K562 (cell line): ENCODE data around the gene POLR2A. TPM values are rescaled to one million over a fixed set of nuclear protein-coding genes. Genes with fewer than 3 reads are reported as not detected.

Source experiments
- ARID1B ChIP-seq: fragments of 450-650 bp; IDR thresholded peaks from 2 replicates; pipeline ENCODE4 v1.6.1; 2016; ENCODE audit warnings: antibody characterized with exemption, mild to moderate bottlenecking, inconsistent platforms
- CREB1 ChIP-seq, 2 experiments: sonication (generic) in 1 of 2; formaldehyde crosslinking in 1 of 2; IDR thresholded peaks; 2 replicates each; pipeline versions ENCODE4 v1.6.1 to v1.8.0; 2012 to 2022; ENCODE audit warnings: inconsistent platforms in 1 of 2, mild to moderate bottlenecking in 1 of 2, missing genetic modification reagents in 1 of 2, moderate library complexity in 1 of 2
- CTBP1 ChIP-seq: fragments of 450-650 bp; IDR thresholded peaks from 2 replicates; pipeline ENCODE4 v1.6.1; 2016; ENCODE audit warnings: borderline replicate concordance
- CXXC5 ChIP-seq: fragments of 250-450 bp; sonication (Bioruptor Pico); IDR thresholded peaks from 2 replicates; pipeline ENCODE4 v1.8.0; 2022; ENCODE audit warnings: inconsistent platforms, mild to moderate bottlenecking, moderate library complexity
- DPF2 ChIP-seq: fragments of 450-650 bp; IDR thresholded peaks from 2 replicates; pipeline ENCODE4 v1.6.1; 2016
- EP300 ChIP-seq: IDR thresholded peaks from 2 replicates; pipeline ENCODE4 v1.6.1; 2012; ENCODE audit warnings: low read length, improper control_type of control experiment
- FIP1L1 ChIP-seq: fragments of 200-400 bp; formaldehyde crosslinking; IDR thresholded peaks from 2 replicates; pipeline ENCODE4 v1.6.1; 2018; ENCODE audit warnings: mild to moderate bottlenecking, low read depth, low read length; ENCODE audit not compliant: poor library complexity, severe bottlenecking
- GTF2E2 ChIP-seq: fragments of 200-800 bp; sonication (Bioruptor generic); IDR thresholded peaks from 2 replicates; pipeline ENCODE4 v1.6.1; 2016; ENCODE audit warnings: missing genetic modification characterization, missing compliant biosample characterization
- HLTF ChIP-seq: fragments of 450-650 bp; IDR thresholded peaks from 2 replicates; pipeline ENCODE4 v1.6.1; 2016
- HNRNPLL ChIP-seq: fragments of 200-400 bp; formaldehyde crosslinking; IDR thresholded peaks from 2 replicates; pipeline ENCODE4 v1.6.1; 2017; ENCODE audit warnings: low read length, low read depth, mild to moderate bottlenecking; ENCODE audit not compliant: poor library complexity, severe bottlenecking
- MAZ ChIP-seq, 2 experiments: fragments of 450-650 bp in 1 of 2; sonication (generic) in 1 of 2; formaldehyde crosslinking; IDR thresholded peaks in 1 of 2; conservative IDR thresholded peaks in 1 of 2; 2 replicates each; pipeline versions ENCODE4 v1.4.0 to v1.5.0; 2020; ENCODE audit warnings: mild to moderate bottlenecking in 1 of 2, missing genetic modification reagents in 1 of 2
- MNT ChIP-seq, 2 experiments: fragments of 450-650 bp; conservative IDR thresholded peaks; 2 replicates each; pipeline ENCODE4 v1.6.1; 2017; ENCODE audit warnings: mild to moderate bottlenecking in 2 of 2, moderate library complexity in 2 of 2
- PHF20 ChIP-seq: fragments of 450-650 bp; IDR thresholded peaks from 2 replicates; pipeline ENCODE4 v1.6.1; 2018; ENCODE audit not compliant: partially characterized antibody
- RBFOX2 ChIP-seq: fragments of 200-400 bp; formaldehyde crosslinking; IDR thresholded peaks from 2 replicates; pipeline ENCODE4 v1.6.1; 2017; ENCODE audit warnings: low read depth, mild to moderate bottlenecking, low read length, moderate library complexity
- RCOR1 ChIP-seq, 2 experiments: IDR thresholded peaks; 2 replicates each; pipeline ENCODE4 v1.6.1; 2012; ENCODE audit warnings: low read depth in 2 of 2, low read length in 2 of 2, borderline replicate concordance in 1 of 2, improper control_type of control experiment in 1 of 2
- SIN3B ChIP-seq: fragments of 450-650 bp; IDR thresholded peaks from 2 replicates; pipeline ENCODE4 v1.6.1; 2017; ENCODE audit warnings: low read depth, mild to moderate bottlenecking, moderate library complexity
- SPI1 ChIP-seq: IDR thresholded peaks from 2 replicates; pipeline ENCODE4 v1.6.1; 2011; ENCODE audit warnings: low read depth, low read length, control low read depth, borderline replicate concordance
- TAL1 ChIP-seq: fragments of 450-650 bp; IDR thresholded peaks from 2 replicates; pipeline ENCODE4 v1.6.1; 2016; ENCODE audit warnings: mild to moderate bottlenecking
- TEAD4 ChIP-seq, 2 experiments: sonication (generic) in 1 of 2; formaldehyde crosslinking in 1 of 2; IDR thresholded peaks; 2 replicates each; pipeline versions ENCODE4 v1.6.1 to v1.8.0; 2012 to 2022; ENCODE audit warnings: borderline replicate concordance in 1 of 2, inconsistent platforms in 1 of 2, low read length in 1 of 2, mild to moderate bottlenecking in 1 of 2, missing genetic modification reagents in 1 of 2
- ZNF584 ChIP-seq: fragments of 200-800 bp; sonication (Bioruptor generic); IDR thresholded peaks from 2 replicates; pipeline ENCODE4 v1.6.1; 2016; ENCODE audit warnings: low read depth, mild to moderate bottlenecking, missing genetic modification characterization, missing compliant biosample characterization
- ZNF766 ChIP-seq: fragments of 200-800 bp; sonication (Bioruptor generic); conservative IDR thresholded peaks from 2 replicates; pipeline ENCODE4 v1.6.1; 2016; ENCODE audit warnings: missing genetic modification characterization, missing compliant biosample characterization
- polyA plus RNA-seq, 8 experiments: library from polyadenylated mRNA; depleted of rRNA in 4 of 8; stranded (reverse) in 5 of 8; unstranded in 3 of 8; fragments of >200 nt; fragmentation: Nextera tagmentation in 2 of 8; fragmentation: Illumina TruSeq in 1 of 8; extraction: Ambion mirVana in 2 of 8; extraction: Trizol in 1 of 8; gene quantifications; 2 replicates each; pipeline versions ENCODE4 v1.2.1 to v1.2.3, GENCODE V29; 2011 to 2014; ENCODE audit warnings: inconsistent platforms in 1 of 8, missing spikeins in 1 of 8
- total RNA-seq, 7 experiments: library from RNA; depleted of rRNA in 6 of 7; stranded (reverse); fragments of >200 nt in 6 of 7; fragmentation: Illumina TruSeq in 2 of 7; extraction: Trizol in 2 of 7; gene quantifications; 2 replicates each; pipeline versions ENCODE4 v1.2.1 to v1.2.3, GENCODE V29; 2011 to 2021; ENCODE audit warnings: low replicate concordance in 1 of 7

The POLR2A gene
- total and polyA plus RNA-seq, 9 of the 15 experiments (the other 6 are each of a cell fraction or from before 2014, with no cell fraction given) = 1.3 to 109 (median 12.4) TPM

DNA sequence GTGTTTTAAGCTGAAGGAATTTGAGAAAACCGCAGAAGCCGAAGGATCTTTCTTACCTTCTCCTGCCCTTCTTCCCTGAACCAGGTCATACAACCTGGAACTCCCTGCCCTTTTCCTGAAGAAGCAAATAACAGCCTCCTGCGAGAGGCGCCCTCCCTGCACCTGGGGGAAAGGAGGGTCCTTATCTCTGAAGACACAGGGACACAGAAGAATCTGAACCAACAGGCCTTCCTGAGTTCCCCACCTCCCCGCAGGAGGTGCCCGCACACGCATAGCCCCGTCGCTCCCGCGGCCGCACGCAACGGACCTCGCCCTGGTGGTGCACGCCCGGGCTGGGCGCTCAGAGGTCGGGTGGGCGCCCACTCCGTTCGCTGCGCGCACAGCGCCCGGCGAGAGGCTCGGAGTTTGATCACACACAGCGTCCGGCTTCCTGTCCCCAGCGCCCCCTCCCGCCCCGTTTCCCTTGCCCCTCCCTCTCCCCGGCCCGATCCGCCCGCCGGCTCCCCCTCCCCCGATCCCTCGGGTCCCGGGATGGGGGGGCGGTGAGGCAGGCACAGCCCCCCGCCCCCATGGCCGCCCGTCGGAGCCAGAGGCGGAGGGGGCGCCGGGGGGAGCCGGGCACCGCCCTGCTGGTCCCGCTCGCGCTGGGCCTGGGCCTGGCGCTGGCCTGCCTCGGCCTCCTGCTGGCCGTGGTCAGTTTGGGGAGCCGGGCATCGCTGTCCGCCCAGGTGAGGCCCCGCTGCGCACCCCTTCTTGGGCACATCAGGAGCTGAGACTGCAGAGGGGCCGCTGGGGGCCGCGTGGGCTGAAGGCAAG is 64.6 kb downstream of the POLR2A start, which contains the start of gene TNFSF12 (continued):
- TF ChIP-seq MNT (conservative IDR thresholded peaks at IDR 0.05) (peak in 1 of 2 experiments; percentile 26; a peak in 1 of 4 replicates), CTBP1 (peak; percentile 31; the same call in 1 of the 2 replicates), HLTF (no peak), ZNF766 (CRISPR knock-in tag) (no peak), CREB1 (IDR thresholded peaks at IDR 0.05) (no peak), CREB1 (CRISPR knock-in tag; IDR thresholded peaks at IDR 0.05) (no peak), GTF2E2 (tag) (no peak), ARID1B (peak; percentile 53), FIP1L1 (no peak), DPF2 (0 out of 2 replicates have a peak, but pooled peaks have one; percentile 26), CXXC5 (CRISPR knock-in tag) (peak; percentile 71), EP300 (peak; percentile 14; the same call in 1 of the 2 replicates), PHF20 (peak; percentile 20), RCOR1 (IDR thresholded peaks at IDR 0.05; ENCODE audit: borderline replicate concordance in 1 of 2, low read depth in 2 of 2, low read length in 2 of 2) (peak in 1 of 2 experiments; percentile 24; a peak in 1 of 4 replicates), ZNF584 (CRISPR knock-in tag) (no peak), RBFOX2 (peak; percentile 59), SPI1 (no peak), HNRNPLL (peak; percentile 55), MAZ (CRISPR knock-in tag; conservative IDR thresholded peaks at IDR 0.05 in 1 of 2, IDR thresholded peaks at IDR 0.05 in 1 of 2) (no peak), TAL1 (peak; percentile 60; the same call in 1 of the 2 replicates), SIN3B (no peak), TEAD4 (IDR thresholded peaks at IDR 0.05; ENCODE audit: low read length) (peak; percentile 63), TEAD4 (CRISPR knock-in tag; IDR thresholded peaks at IDR 0.05; ENCODE audit: borderline replicate concordance) (no peak)
